22Rv1 (cell line): ENCODE measurements around the gene OCA2.
"Not testable (repeated sequence)": the region's sequence is repeated elsewhere in the genome, so short reads cannot be mapped to it uniquely, and the experiment has no call there.

ENCODE experiments used
- H3K27ac ChIP-seq: fragments of 450-650 bp; 2 replicates; pipeline ENCODE4 v1.5.1; 2017
- ZFX ChIP-seq: fragments of 450-650 bp; IDR thresholded peaks from 2 replicates; pipeline ENCODE4 v1.6.1; 2017; ENCODE audit warnings: antibody characterized with exemption, borderline replicate concordance
- TF ChIP-seq, protein P1 (sequence below): fragments of 450-650 bp; IDR thresholded peaks from 2 replicates; pipeline ENCODE4 v1.5.1; 2017; ENCODE audit warnings: mild to moderate bottlenecking

OCA2 gene

DNA sequence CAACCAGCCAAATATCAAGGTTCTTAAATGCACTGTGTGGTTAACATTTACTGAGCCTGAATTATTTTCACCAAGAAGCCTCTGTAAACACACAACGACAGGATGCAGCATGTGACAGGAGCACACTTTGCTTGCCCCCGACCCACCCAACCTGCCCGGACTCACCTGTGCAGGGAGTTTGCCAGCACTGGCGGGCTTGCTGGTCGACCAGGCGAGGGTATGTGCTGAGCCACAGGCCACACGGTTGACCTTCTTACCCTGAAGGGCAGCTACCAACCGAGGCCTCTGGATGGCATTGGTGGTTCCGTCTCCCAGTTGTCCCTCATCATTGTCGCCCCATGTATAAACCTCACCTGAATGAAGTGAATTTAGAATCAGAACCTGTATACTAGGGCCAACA, 25.7 kb upstream of the OCA2 start:
- TF ChIP-seq ZFX = no peak
- TF ChIP-seq, protein P1, sequence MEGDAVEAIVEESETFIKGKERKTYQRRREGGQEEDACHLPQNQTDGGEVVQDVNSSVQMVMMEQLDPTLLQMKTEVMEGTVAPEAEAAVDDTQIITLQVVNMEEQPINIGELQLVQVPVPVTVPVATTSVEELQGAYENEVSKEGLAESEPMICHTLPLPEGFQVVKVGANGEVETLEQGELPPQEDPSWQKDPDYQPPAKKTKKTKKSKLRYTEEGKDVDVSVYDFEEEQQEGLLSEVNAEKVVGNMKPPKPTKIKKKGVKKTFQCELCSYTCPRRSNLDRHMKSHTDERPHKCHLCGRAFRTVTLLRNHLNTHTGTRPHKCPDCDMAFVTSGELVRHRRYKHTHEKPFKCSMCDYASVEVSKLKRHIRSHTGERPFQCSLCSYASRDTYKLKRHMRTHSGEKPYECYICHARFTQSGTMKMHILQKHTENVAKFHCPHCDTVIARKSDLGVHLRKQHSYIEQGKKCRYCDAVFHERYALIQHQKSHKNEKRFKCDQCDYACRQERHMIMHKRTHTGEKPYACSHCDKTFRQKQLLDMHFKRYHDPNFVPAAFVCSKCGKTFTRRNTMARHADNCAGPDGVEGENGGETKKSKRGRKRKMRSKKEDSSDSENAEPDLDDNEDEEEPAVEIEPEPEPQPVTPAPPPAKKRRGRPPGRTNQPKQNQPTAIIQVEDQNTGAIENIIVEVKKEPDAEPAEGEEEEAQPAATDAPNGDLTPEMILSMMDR = no peak

DNA sequence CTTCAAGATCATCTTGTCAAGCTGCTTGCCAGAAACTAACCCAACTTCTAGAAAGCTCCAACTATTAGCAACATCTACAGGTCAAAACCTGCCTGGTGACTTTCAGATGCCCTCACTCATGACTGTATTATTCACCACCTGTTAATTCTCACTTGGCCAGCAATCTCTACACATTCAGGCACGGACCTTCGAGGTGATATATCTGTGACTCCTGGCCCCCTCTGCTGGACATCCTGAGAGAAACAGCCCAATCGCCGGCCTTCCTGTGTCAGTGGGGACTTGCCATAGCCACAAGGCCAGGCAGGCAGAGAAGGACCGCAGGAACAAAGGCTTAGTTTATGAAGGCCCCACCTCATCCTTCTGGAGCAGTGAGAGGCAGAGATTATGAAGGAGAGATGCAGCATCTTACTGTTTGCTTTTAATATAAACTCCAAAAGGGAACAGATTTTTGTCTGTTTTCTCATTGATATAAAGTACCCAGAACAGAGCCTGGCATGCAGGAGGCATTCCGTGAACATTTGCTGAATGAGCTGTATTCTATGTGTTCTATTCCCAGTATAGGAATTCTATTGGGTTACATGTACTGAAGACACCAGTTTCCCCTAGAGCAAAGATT, 24.4 kb upstream of the OCA2 start:
- TF ChIP-seq, protein P1 = peak; percentile 85
- TF ChIP-seq ZFX = no peak
- H3K27ac ChIP-seq = no peak overlapping the region

More for the DNA sequence above, 25.7 kb upstream of the OCA2 start:
- H3K27ac ChIP-seq = no peak overlapping the region

DNA sequence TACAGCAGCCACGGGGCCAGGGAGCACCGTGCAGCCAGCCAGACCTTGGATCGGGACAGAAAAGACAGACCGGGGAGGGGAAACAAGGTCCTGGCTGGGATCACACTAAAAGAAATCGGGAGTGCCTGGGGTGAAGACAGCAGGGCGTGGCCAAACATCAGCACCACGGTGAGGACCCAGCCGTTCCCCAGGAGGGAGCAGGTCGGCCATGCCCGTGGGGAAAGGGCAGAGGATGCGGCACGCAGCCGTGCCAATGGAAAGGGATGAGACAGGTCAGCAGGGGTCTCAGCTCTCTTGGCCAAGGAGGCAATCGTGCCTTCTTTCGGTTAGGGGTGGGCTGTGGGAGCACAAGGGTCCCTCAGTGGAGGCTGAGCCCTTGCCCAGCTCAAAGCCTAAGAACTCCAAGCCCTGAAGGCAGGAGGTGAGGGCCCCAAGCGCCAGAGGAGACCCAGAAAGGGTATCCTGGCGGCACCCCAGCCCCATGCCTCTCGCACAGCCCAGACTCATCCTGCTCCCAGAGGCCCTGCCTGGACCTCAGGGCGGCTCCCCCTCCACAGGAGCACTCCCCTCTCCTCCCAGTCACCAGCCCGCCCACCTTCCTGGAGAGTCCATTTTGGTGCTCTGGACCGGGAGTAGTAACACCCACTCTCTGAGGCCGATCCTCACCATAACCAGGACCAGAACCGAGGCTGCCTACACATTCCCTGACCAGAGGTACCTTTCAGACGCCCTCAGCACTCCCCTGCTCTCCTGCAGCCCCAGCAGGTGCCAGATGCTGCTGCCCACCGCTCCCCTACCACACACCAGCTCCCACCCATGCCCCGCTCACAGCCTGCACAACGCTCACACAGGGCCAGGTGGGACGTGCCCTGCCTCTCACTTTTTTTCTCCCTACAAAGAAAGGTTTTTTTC, 23.2 kb upstream of the OCA2 start:
- TF ChIP-seq, protein P1 = no peak
- no peak for TF ChIP-seq ZFX
- no peak overlapping the region for H3K27ac ChIP-seq

DNA sequence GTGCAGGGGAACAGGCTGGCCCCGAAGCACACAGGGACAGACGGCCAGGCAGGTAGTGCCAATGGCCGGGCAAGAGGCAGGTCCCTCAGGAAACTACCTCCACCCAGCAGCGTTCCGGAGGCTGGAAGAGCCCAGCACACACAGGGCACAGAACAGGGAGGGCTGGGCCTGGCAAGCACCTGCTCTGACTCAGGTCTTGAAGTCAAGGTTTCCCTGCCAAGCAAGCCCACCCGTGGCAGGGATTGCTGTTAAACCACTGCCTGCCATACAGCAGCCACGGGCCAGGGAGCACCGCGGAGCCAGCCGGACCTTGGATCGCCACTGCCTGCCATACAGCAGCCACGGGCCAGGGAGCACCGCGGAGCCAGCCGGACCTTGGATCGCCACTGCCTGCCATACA, 22.5 kb upstream of the OCA2 start:
- not testable (repeated sequence) for H3K27ac ChIP-seq

DNA sequence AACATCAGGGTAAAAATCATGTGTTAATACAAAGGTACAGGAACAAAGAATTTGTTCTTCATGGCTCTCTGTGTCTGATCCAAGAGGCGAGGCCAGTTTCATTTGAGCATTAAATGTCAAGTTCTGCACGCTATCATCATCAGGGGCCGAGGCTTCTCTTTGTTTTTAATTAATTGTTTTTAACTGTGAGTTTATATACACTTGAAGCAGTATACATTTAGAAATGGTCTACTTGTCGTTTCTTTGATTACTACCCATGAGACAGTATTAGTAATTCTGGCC, 21.2 kb upstream of the OCA2 start:
- H3K27ac ChIP-seq = no peak overlapping the region
- TF ChIP-seq ZFX = no peak
- TF ChIP-seq, protein P1 = no peak

DNA sequence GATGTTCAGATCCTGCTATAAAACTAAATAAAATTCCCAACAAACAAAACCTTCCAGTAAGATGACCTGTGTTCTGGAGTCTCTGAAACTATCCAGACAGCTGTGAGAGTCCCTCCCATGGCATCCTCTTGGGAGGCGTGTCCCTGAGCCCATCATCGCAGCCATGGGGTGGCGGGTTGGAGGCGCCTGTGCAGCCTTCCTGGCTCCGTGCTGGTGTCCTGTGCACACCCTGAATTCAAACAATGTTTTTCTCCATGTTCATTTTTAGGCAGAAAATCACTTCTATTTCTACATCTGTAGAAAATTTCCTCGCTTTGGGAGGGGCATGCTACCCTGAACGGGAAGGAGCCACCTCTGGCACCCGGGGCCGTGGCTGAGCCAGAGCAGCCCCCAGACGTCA, 19.4 kb upstream of the OCA2 start:
- TF ChIP-seq, protein P1 = no peak
- H3K27ac ChIP-seq = no peak overlapping the region

DNA sequence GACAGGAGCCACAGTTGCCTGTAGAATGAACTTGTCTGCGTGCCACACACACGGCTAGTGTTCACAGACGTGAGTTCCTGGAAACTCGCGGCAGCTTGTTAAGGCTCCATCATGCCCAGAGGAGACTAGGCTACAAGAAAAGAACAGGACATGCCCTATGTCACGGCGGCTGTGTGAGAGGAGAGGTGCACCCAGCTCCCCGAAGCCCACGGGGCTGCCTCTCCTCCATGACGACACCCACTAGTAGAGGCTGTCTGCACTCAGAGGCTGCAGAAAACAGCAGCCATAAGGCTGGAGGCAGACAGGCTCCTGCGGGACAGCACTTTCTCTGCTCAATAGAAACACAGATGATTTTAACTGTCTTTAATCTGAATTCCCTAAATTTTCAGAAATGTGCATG, 19.0 kb upstream of the OCA2 start:
- no peak overlapping the region for H3K27ac ChIP-seq
- TF ChIP-seq, protein P1 = no peak
- TF ChIP-seq ZFX = no peak
